PC-3 (cell line): ENCODE results near the gene CGNL1. TPM values are rescaled to one million over a fixed set of nuclear protein-coding genes. Genes with fewer than 3 reads are reported as not detected.

Experiments used
- ATAC-seq: fragments of 200-7000 bp; cut with Tn5 transposase; 2 replicates; pipeline ENCODE4 v1.9.1; 2020; ENCODE audit warnings: mild to moderate bottlenecking, moderate library complexity
- BruUV-seq: library from RNA; stranded (reverse); fragments of 400-500 nt; replicated peaks from 2 replicates; lab custom pipeline; 2021; lab: Mats Ljungman, UMichigan
- CTCF ChIA-PET: fragments of 300-600 bp; sonication (Branson Sonifier 250); formaldehyde crosslinking; loops from one replicate; lab custom pipeline; 2022; ENCODE audit warnings: antibody characterized with exemption; lab: Charles Lee
- POLR2A ChIA-PET: fragments of 300-600 bp; sonication (Branson Sonifier 250); formaldehyde crosslinking; loops from one replicate; lab custom pipeline; 2022; ENCODE audit warnings: antibody characterized with exemption; ENCODE audit not compliant: unreplicated experiment; lab: Charles Lee
- DNase-seq: peaks from one replicate; pipeline ENCODE4 v3.0.0-alpha.2; 2015
- H2AFZ ChIP-seq: fragments of 300-600 bp; sonication (generic); 2 replicates; pipeline ENCODE4 v1.6.0; 2016; ENCODE audit warnings: antibody characterized with exemption, low read length
- H3F3A ChIP-seq: fragments of 300-600 bp; sonication (generic); one replicate; pipeline ENCODE4 v1.6.0; 2017; ENCODE audit warnings: antibody characterized with exemption, low read length, control low read depth, mild to moderate bottlenecking; ENCODE audit not compliant: unreplicated experiment
- H3K27ac ChIP-seq: fragments of 300-600 bp; sonication (generic); 2 replicates; pipeline ENCODE4 v1.5.1; 2016; ENCODE audit warnings: mild to moderate bottlenecking, low read length
- H3K27me3 ChIP-seq: fragments of 300-600 bp; sonication (generic); 2 replicates; pipeline ENCODE4 v1.6.1; 2016; ENCODE audit warnings: low read length, mixed read lengths
- H3K36me3 ChIP-seq: fragments of 300-600 bp; sonication (generic); 2 replicates; pipeline ENCODE4 v1.6.1; 2016; ENCODE audit warnings: low read depth, mixed run types, low read length, mixed read lengths
- H3K4me1 ChIP-seq: fragments of 300-600 bp; sonication (generic); 2 replicates; pipeline ENCODE4 v1.5.1; 2016; ENCODE audit warnings: low read length; ENCODE audit not compliant: insufficient read depth
- H3K4me2 ChIP-seq: fragments of 300-600 bp; sonication (generic); 2 replicates; pipeline ENCODE4 v1.6.0; 2016; ENCODE audit warnings: low read length
- H3K4me3 ChIP-seq: fragments of 300-600 bp; sonication (generic); 2 replicates; pipeline ENCODE4 v1.5.1; 2016; ENCODE audit warnings: mild to moderate bottlenecking, low read length, mixed read lengths
- H3K79me2 ChIP-seq: fragments of 300-600 bp; sonication (generic); 2 replicates; pipeline ENCODE4 v1.6.1; 2017; ENCODE audit warnings: low read length, mixed read lengths
- H3K9ac ChIP-seq: fragments of 300-600 bp; sonication (generic); 2 replicates; pipeline ENCODE4 v1.6.0; 2016; ENCODE audit warnings: mild to moderate bottlenecking, low read length
- H3K9me2 ChIP-seq: fragments of 300-600 bp; sonication (generic); replicated peaks from 2 replicates; pipeline ENCODE4 v1.6.1; 2016; ENCODE audit warnings: mixed run types, low read length, mixed read lengths
- H3K9me3 ChIP-seq: fragments of 300-600 bp; sonication (generic); 2 replicates; pipeline ENCODE4 v1.6.1; 2016; ENCODE audit warnings: low read length, mixed read lengths
- H4K20me1 ChIP-seq: fragments of 300-600 bp; sonication (generic); 2 replicates; pipeline ENCODE4 v1.6.1; 2016; ENCODE audit warnings: low read length, mixed read lengths
- CTCF ChIP-seq: fragments of 300-600 bp; sonication (generic); conservative IDR thresholded peaks from 2 replicates; pipeline ENCODE4 v1.5.1; 2017; ENCODE audit warnings: antibody characterized with exemption, low read depth, mild to moderate bottlenecking, low read length
- EZH2 ChIP-seq: fragments of 300-600 bp; sonication (generic); IDR thresholded peaks from one replicate; pipeline ENCODE4 v1.6.1; 2017; ENCODE audit warnings: antibody characterized with exemption, mild to moderate bottlenecking, low read length; ENCODE audit not compliant: unreplicated experiment
- EZH2phosphoT487 ChIP-seq: fragments of 300-600 bp; sonication (generic); IDR thresholded peaks from 2 replicates; pipeline ENCODE4 v1.6.1; 2018; ENCODE audit warnings: mild to moderate bottlenecking, antibody characterized with exemption, low read length, borderline replicate concordance
- intact Hi-C: fragments of 100-400 bp; cut with micrococcal nuclease; formaldehyde crosslinking; loops from 2 replicates; pipeline ENCODE4 v1.9.0; 2023
- total RNA-seq: library from RNA; depleted of rRNA; stranded (reverse); fragments of >200 nt; gene quantifications from 2 replicates; pipeline ENCODE4 v1.2.3, GENCODE V29; 2014

CGNL1 gene
- total RNA-seq, 1 experiment from 2014 or later = 0.66 TPM

DNA sequence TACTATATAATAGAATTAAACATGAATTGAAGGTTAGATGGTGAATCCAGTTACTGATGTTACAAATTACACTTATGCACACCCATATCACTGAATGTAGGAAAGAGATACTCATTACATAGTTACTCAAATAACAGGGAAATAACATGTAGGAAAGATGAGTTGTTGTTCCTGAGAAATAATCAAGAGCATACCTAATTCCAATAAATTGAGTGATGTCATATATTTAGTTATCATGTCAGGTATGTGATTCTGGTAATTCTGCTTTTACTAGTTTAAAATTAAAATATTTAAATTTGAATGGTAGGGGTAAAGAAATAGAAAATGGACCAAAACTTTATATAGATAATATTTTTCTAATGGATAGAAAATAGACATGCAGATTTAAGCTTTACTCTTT lies 112.8 kb downstream of the CGNL1 start:
- POLR2A ChIA-PET = no interaction called here

DNA sequence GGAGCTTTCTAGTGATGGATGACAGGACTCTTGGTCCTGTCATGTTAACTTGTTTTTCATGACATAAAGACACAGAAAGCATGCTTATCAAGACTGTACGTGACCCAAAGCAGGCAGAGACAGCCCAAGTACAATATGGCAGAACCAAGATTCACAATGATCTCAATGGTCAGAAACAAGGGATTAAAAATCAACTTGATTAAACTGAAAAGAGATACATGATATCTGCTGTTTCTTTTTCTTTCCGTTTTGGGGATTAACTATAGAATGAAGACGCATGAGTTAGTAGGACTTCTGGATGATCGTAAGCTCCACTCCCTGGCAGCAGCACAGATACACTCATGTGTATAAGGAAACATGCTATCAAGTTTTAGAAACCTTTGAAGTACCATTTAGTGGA lies 117.0 kb downstream of the CGNL1 start:
- Histone ChIP-seq H3K4me3 (no peak overlapping the region), H2AFZ (no peak overlapping the region), H3K36me3 (no peaks in the 10 kb centered on the region), H3K4me2 (no peak overlapping the region), H4K20me1 (no peaks in the 10 kb centered on the region), H3K79me2 (no peaks in the 10 kb centered on the region), H3F3A (no peaks in the 10 kb centered on the region), H3K9me2 (no peaks in the 10 kb centered on the region), H3K9me3 (no peaks in the 10 kb centered on the region), H3K9ac (no peak overlapping the region), H3K27me3 (no peaks in the 10 kb centered on the region), H3K27ac (no peak overlapping the region), H3K4me1 (peaks cover 13% of the 10 kb centered on the region)
- intact Hi-C loops = no loop called here
- DNase-seq (no peak), ATAC-seq (no peak)
- ChIA-PET POLR2A (no interaction called here), CTCF (no interaction called here)
- no peak for TF ChIP-seq EZH2
- BruUV-seq = no TSS peak

More for the DNA sequence above, 112.8 kb downstream of the CGNL1 start:
- Histone ChIP-seq H3F3A (no peaks in the 10 kb centered on the region), H4K20me1 (no peaks in the 10 kb centered on the region), H3K36me3 (no peaks in the 10 kb centered on the region), H3K4me1 (peaks cover 22% of the 10 kb centered on the region), H3K27me3 (no peaks in the 10 kb centered on the region), H3K9ac (no peak overlapping the region), H3K27ac (no peak overlapping the region), H3K79me2 (no peaks in the 10 kb centered on the region), H2AFZ (no peak overlapping the region), H3K9me3 (no peaks in the 10 kb centered on the region), H3K4me3 (no peak overlapping the region), H3K9me2 (no peaks in the 10 kb centered on the region), H3K4me2 (no peak overlapping the region)
- ATAC-seq (no peak), DNase-seq (no peak)
- BruUV-seq = no TSS peak
- TF ChIP-seq EZH2phosphoT487 (no peak), EZH2 (no peak), CTCF (no peak)
- CTCF ChIA-PET = no interaction called here
- intact Hi-C loops = loop anchor here (5.0 kb wide), 1 partner anchor 38 kb away; no protein-coding TSS in a partner anchor

GRCh38 chr15:57494581-57494980 lies 118.3 kb downstream of the CGNL1 start:
- no peak overlapping the region for H3K4me3 ChIP-seq
- H3F3A ChIP-seq = no peaks in the 10 kb centered on the region
- intact Hi-C loops = no loop called here
- H3K4me2 ChIP-seq = no peak overlapping the region
- no peak overlapping the region for H3K27ac ChIP-seq
- H3K36me3 ChIP-seq = no peaks in the 10 kb centered on the region
- no peaks in the 10 kb centered on the region for H3K9me2 ChIP-seq
- H3K4me1 ChIP-seq = peaks cover 13% of the 10 kb centered on the region
- no peak for DNase-seq
- no peak overlapping the region for H2AFZ ChIP-seq
- no peak overlapping the region for H3K9ac ChIP-seq
- CTCF ChIA-PET = no interaction called here
- H3K79me2 ChIP-seq = no peaks in the 10 kb centered on the region
- no peaks in the 10 kb centered on the region for H4K20me1 ChIP-seq
- TF ChIP-seq CTCF = no peak
- no peak for TF ChIP-seq EZH2
- no peak for TF ChIP-seq EZH2phosphoT487
- no peaks in the 10 kb centered on the region for H3K27me3 ChIP-seq
- ATAC-seq = no peak
- H3K9me3 ChIP-seq = no peaks in the 10 kb centered on the region
- POLR2A ChIA-PET = no interaction called here
- BruUV-seq = no TSS peak
